Inflammatory macrophage (primary cell): ENCODE measurements around the gene CLEC6A.
"Not testable (repeated sequence)": the region's sequence is repeated elsewhere in the genome, so short reads cannot be mapped to it uniquely, and the experiment has no call there.

ENCODE experiments used
- DNase-seq, 2 donors: peaks; one replicate each; pipeline ENCODE4 v3.0.0-alpha.2; 2020 to 2022

CLEC6A gene

DNA sequence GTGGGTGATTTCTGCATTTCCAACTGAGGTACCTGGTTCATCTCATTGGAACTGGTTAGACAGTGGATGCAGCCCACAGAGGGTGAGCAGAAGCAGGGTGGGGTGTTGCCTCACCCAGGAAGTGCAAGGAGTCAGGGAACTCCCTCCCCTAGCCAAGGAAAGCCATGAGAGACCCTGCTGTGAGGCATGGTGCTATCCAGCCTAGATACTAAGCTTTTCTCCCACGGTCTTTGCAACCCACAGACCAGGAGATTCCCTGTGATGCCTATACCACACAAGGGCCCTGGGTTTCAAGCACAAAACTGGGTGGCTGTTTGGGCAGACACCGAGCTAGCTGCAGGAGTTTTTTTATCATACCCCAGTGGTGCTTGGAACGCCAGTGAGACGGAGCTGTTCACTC is 39.9 kb downstream of the CLEC6A start:
- not testable (repeated sequence) for DNase-seq

DNA sequence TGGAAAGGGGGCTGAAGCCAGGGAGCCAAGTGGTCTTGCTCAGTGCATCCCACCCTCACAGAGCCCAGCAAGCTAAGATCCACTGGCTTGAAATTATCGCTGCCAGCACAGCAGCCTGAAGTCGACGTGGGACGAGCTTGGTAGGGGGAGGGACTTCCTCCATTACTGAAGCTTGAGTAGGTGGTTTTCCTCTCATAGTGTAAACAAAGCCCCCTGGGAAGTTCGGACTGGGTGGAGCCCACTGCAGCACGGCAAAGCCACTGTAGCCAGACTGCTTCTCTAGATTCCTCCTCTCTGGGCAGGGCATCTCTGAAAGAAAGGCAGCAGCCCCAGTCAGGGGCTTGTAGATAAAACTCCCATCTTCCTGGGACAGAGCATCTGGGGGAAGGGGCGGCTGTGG is 40.3 kb downstream of the CLEC6A start:
- DNase-seq, result not testable (repeated sequence)

DNA sequence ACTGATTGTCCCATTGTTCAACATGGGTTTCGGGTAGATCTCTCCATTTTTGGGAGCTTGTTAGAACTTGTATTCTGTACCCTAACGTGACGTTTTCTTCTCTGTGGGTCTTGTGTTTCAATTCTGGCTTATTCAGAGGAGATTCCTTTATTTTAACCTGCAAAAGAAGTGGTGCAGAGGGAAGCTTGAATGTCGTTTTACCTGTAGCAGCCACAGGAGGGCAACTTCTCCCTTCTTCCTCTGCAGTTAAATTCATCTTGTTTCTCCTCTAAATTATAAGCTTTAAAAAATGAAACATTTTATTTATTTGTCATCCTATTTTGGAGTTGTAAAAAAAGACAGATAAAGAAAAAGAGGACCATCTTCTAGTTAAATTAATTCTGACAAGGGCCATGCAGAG is 43.9 kb downstream of the CLEC6A start:
- peak in 1 of 2 donors; percentile 23 for DNase-seq

DNA sequence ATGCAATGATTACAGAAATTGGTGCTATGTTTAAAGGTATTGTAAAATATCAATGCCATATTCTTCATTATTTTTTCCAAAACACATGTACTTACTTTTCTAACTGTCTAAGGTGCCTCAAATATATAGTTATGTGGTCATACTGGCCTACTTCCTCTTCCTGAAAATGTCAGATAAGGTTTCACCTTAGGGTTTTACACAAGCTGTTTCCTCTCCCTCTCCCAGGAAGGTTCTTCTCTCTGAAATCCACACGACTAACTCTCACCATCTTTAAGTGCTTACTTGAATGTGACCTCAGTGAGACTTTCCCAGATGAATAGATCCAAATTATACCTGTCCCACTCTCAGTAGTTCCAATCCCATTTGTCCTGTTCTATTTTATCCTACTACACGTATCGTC is 46.0 kb downstream of the CLEC6A start:
- DNase-seq, result no peak

DNA sequence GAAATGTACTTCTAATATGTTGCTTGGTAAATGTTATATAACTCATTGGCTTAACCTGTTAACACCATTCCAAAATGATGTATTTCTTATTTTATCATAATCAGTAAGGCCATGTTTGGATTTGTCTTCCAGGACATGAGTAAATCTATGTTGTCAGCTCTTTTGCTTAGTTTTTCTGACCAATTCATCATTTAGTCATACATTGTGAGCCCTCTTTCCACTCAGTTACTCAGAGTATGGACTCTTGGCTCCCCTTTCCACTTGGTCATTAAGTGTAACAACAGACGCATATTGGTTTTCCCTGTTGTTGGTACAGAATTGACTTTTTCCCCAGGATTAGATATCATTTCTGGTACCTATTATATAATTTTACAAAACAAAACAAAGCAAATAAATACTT is 48.6 kb downstream of the CLEC6A start:
- no peak for DNase-seq

DNA sequence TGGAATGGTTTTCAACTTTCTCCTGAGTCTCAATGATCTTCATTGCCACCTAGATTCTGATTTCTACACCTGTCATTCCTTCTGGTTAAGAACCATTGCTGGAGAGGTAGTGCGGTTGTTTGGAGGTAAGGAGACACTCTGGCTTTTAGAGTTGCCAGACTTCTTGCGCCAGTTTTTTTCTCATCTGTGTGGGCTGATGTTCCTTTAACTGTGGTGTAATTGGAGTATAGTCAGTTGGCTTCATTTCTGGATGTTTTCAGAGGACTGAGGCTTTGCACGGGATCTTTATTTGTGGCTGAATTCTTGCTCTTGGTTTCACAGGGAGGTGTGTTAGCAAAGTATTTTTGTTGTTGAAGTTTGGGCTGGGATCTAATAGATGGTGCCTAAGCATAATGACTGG is 51.8 kb downstream of the CLEC6A start:
- DNase-seq, result peak; percentile 57 to 72

DNA sequence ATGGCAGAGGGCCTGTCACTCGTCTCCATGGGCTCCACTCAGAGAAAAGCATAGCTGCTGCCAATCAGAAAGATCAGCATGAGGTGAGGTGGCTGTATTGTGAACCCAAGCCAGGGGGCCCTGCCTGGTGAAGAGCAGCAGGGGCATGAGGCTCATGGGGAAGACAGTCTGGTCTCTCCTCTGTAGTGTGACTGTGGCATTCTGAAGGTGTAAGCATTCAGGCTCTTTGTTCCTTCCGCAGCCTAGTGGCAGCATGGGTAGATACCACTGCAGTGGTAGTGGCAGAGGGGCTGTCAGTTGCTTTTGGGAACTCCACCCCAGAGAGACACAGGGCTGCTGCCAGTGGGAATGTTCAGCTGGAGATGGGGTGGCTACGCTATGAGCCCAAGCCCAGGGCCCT is 52.5 kb downstream of the CLEC6A start:
- no peak for DNase-seq

DNA sequence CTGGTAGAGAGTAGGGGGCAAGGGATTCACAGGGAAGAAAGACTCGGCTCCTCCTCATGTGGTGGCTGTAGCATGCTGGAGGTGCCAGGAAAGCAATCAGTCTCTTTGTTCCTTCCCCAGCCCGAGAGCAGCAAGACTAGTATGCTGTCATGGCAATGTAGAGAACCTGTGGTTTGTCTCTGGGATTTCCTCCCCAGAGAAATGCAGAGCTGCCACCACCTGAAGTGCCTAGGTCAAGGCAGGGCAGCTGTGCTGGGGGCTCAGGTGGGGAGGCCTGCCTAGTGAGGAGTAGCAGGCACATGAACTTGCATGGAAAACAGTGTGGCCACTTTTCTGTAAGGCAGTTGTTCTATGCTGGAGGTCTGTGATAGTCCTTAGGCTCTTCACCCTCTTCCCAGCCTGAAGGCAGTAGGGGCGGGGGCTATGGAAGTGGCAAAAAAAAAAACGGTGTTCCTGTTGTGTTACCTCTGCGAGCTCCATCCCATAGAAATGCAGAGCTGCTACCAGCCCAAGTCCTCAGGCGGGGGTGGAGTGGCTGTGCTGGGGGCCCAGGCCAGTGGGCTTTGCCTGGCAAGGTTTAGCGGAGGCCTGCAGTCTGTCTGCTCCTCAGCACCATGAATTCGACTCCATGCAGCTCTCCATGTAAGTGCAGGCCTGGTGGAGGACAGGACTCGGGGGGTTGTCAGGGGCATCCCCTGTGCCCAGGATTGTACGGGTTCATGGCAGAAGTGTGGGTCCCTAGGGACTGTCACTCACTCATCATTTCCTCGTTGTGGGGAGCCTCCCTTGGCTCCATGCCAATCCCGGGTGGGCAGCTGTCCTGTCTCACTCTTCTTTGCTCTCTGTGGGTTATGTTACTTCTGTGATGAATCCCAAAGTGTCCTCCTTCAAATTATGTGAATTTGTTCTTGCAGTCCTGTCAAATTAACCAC is 53.4 kb downstream of the CLEC6A start:
- peak in 1 of 2 donors; percentile 13 for DNase-seq

DNA sequence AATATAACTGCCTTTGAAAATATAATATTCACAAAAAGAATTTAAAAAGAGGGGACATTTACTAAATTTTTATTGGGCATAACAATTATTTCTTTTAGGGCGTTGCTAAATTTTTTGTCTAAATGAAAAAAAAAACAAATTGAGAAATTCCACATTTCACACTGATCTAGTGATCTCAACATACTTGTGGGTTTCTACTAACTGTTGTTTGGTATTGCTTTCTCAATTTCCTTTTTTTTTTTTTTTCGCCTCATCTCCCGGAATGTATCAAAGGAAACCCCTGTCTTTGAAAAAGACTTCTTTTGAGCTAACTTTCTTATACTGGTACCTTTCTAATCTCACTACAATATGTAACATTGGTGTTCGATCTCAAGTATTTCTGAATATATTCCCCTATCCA is 57.5 kb downstream of the CLEC6A start, which contains the start of gene CLEC4D:
Gene CLEC4D (plus strand): TSS at position 248 of the 400 bp plus-strand sequence. CDS start 230 bp downstream, outside the sequence.
- DNase-seq, result peak; percentile 16 to 86

DNA sequence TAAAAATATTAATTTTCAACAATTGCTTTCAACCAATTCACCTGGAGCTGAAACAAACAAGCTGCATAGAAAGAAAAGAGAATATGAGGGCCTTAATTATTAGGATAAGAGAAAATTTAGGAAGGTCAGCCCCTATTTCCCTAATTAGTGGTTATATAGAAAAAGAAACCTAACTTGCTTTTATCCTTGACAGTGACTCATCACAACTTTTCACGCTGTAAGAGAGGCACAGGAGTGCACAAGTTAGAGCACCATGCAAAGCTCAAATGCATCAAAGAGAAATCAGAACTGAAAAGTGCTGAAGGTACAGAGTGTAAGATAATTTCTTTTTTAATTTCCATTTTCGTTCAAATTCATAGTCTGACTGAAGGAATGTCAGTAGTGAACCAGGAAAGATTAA is 62.2 kb downstream of the CLEC6A start:
- DNase-seq, result no peak

DNA sequence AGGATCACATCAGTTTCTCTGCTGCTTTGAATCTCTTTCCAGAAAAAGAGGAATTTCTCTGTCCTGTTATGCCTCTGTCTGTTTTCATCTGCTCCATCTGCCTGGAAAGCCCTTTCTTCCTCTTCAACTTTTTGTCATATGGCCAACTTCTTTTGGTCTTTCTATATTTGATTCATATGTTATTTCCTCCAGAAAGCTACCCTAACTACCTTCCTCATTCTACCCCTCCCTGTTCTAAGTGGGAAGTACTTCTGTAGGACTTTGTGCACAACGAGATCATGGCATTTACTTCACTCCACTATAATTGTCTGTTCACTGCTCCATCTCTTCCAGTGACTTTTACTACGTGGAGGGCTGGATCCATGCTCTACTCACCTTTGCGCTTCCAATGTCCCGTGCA is 63.4 kb downstream of the CLEC6A start:
- peak; percentile 30 to 60 for DNase-seq

DNA sequence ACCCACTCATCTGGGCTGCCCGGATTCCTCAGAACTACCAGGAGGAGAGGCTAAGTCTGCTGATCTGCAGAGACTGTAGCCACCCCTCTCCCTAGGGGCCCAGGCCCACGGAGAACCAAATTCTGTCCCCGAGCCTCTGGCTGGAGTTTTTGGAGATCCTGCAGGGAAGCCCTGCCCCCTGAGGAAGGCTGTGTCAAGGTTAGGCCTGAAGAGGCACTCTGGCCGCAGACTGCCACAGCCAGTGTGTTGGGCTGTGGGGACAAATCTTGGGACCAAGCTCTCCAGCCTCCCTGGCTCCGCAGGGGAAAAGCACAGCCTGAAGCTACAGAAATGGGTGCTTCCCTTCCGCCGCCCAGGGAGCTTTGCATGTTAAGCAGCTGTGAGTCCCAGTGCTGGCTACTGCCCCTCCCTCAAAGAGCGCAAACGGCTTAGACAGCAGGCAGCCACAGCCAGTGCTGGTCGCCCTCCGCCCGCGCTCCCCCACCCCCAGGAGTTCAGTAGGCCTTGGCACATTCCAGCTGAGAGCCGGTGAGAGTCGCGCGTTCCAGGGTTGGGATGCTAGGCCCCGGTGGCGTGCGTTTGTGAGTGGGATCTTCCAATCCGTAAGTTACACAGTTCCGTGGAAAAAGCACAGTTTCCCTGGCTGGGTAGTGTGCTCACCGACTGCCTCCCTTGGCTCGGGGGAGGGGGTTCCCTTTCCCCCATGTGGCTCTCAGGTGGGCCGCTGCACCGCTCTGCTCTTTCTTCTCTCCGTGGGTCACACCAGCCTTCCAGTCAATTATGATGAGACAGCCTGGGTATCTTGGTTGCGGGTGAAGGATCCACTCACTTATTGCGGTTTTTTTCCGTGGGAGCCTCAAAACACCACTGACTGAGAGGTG is 71.7 kb downstream of the CLEC6A start:
- DNase-seq, result no peak
